Activated naive CD8-positive, alpha-beta T cell (primary cell): ENCODE results near the gene PCDHGB4.
A peak's percentile ranks its signal among the peaks of the same experiment; 100 is the strongest.
"Not testable (repeated sequence)": the region's sequence is repeated elsewhere in the genome, so short reads cannot be mapped to it uniquely, and the experiment has no call there.

Experiments
- H3K27ac Mint-ChIP-seq: one replicate; pipeline ENCODE4 v1.8.0; 2021; ENCODE audit warnings: mixed read lengths
- H3K27me3 Mint-ChIP-seq: one replicate; pipeline ENCODE4 v1.8.0; 2021; ENCODE audit warnings: mixed read lengths
- H3K36me3 Mint-ChIP-seq: one replicate; pipeline ENCODE4 v1.8.0; 2021; ENCODE audit warnings: mixed read lengths
- H3K4me1 Mint-ChIP-seq: one replicate; pipeline ENCODE4 v1.8.0; 2021; ENCODE audit warnings: low read depth, mixed read lengths
- H3K4me3 Mint-ChIP-seq: one replicate; pipeline ENCODE4 v1.8.0; 2021; ENCODE audit warnings: mild to moderate bottlenecking, mixed read lengths
- H3K9me3 Mint-ChIP-seq: one replicate; pipeline ENCODE4 v1.8.0; 2021; ENCODE audit warnings: low read depth, mixed read lengths

Gene PCDHGB4

DNA sequence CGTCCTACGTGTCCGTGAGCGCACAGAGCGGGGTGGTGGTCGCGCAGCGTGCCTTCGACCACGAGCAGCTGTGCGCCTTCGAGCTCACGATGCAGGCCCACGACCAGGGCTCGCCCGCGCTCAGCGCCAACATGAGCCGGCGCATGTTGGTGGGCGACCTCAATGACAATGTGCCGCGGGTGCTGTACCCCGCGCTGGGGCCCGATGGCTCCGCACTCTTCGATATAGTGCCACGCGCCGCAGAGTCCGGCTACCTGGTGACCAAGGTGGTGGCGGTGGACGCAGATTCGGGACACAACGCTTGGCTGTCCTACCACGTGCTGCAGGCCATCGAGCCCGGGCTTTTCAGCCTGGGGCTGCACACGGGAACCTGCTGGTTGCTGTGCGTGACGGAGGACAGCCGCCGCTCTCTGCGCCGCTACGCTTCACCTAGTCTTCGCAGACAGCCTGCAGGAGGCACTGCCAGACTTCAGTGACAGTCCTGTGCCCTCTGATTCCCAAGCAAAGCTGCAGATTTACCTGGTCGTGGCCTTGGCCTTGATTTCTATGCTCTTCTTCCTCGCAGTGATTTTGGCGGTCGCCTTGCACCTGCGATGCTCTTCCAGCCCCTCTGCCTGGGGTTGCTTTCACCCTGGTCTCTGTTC lies 40.4 kb downstream of the PCDHGB4 start:
- H3K27ac Mint-ChIP-seq, result no peak overlapping the region
- H3K36me3 Mint-ChIP-seq, result peaks cover 17% of the 10 kb centered on the region
- H3K9me3 Mint-ChIP-seq, result peaks cover 8% of the 10 kb centered on the region
- peaks cover 50% of the 10 kb centered on the region for H3K27me3 Mint-ChIP-seq
- H3K4me1 Mint-ChIP-seq, result peaks cover 10% of the 10 kb centered on the region
- H3K4me3 Mint-ChIP-seq, result no peak overlapping the region

DNA sequence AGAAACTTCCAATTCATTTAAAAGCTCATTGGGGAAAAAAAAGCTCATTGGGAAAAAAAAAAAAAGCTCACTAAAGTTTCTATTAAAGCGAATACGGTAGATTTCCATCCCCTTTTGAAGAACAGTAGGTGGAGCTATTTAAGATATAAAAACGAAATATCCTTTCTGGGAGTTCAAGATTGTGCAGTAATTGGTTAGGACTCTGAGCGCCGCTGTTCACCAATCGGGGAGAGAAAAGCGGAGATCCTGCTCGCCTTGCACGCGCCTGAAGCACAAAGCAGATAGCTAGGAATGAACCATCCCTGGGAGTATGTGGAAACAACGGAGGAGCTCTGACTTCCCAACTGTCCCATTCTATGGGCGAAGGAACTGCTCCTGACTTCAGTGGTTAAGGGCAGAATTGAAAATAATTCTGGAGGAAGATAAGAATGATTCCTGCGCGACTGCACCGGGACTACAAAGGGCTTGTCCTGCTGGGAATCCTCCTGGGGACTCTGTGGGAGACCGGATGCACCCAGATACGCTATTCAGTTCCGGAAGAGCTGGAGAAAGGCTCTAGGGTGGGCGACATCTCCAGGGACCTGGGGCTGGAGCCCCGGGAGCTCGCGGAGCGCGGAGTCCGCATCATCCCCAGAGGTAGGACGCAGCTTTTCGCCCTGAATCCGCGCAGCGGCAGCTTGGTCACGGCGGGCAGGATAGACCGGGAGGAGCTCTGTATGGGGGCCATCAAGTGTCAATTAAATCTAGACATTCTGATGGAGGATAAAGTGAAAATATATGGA lies 43.0 kb downstream of the PCDHGB4 start, which contains the start of gene PCDHGA12:
Gene PCDHGA12, plus strand, starts transcription at position 176 of the 782 bp plus-strand sequence. Its CDS starts 253 bp downstream, at position 429.
- H3K4me3 Mint-ChIP-seq, result peak within 1 kb of the TSS; percentile 82
- H3K4me1 Mint-ChIP-seq, result peaks cover 10% of the 10 kb centered on the region
- H3K27ac Mint-ChIP-seq, result peak within 1 kb of the TSS; percentile 81
- H3K27me3 Mint-ChIP-seq, result peaks cover 45% of the 10 kb centered on the region
- H3K36me3 Mint-ChIP-seq, result peaks cover 16% of the 10 kb centered on the region
- peaks cover 4% of the 10 kb centered on the region for H3K9me3 Mint-ChIP-seq

DNA sequence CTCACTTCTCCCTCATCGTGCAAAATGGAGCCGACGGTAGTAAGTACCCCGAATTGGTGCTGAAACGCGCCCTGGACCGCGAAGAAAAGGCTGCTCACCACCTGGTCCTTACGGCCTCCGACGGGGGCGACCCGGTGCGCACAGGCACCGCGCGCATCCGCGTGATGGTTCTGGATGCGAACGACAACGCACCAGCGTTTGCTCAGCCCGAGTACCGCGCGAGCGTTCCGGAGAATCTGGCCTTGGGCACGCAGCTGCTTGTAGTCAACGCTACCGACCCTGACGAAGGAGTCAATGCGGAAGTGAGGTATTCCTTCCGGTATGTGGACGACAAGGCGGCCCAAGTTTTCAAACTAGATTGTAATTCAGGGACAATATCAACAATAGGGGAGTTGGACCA lies 43.8 kb downstream of the PCDHGB4 start:
- peak overlapping the region; percentile 82 for H3K4me3 Mint-ChIP-seq
- H3K36me3 Mint-ChIP-seq, result peaks cover 16% of the 10 kb centered on the region
- peaks cover 10% of the 10 kb centered on the region for H3K4me1 Mint-ChIP-seq
- peaks cover 41% of the 10 kb centered on the region for H3K27me3 Mint-ChIP-seq
- peaks cover 4% of the 10 kb centered on the region for H3K9me3 Mint-ChIP-seq
- no peak overlapping the region for H3K27ac Mint-ChIP-seq

DNA sequence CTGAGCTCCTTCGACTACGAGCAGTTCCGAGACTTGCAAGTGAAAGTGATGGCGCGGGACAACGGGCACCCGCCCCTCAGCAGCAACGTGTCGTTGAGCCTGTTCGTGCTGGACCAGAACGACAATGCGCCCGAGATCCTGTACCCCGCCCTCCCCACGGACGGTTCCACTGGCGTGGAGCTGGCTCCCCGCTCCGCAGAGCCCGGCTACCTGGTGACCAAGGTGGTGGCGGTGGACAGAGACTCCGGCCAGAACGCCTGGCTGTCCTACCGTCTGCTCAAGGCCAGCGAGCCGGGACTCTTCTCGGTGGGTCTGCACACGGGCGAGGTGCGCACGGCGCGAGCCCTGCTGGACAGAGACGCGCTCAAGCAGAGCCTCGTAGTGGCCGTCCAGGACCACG lies 44.8 kb downstream of the PCDHGB4 start:
- H3K4me1 Mint-ChIP-seq, H3K27ac Mint-ChIP-seq, H3K9me3 Mint-ChIP-seq: not testable (repeated sequence)
- Mint-ChIP-seq H3K4me3 (peak overlapping the region; percentile 41), H3K36me3 (peaks cover 16% of the 10 kb centered on the region), H3K27me3 (peaks cover 40% of the 10 kb centered on the region)

DNA sequence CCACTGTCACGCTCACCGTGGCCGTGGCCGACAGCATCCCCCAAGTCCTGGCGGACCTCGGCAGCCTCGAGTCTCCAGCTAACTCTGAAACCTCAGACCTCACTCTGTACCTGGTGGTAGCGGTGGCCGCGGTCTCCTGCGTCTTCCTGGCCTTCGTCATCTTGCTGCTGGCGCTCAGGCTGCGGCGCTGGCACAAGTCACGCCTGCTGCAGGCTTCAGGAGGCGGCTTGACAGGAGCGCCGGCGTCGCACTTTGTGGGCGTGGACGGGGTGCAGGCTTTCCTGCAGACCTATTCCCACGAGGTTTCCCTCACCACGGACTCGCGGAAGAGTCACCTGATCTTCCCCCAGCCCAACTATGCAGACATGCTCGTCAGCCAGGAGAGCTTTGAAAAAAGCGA lies 45.2 kb downstream of the PCDHGB4 start:
- Mint-ChIP-seq H3K36me3 (peaks cover 16% of the 10 kb centered on the region), H3K27me3 (peaks cover 40% of the 10 kb centered on the region)
- not testable (repeated sequence) for H3K9me3 Mint-ChIP-seq, H3K4me1 Mint-ChIP-seq, H3K4me3 Mint-ChIP-seq, H3K27ac Mint-ChIP-seq

DNA sequence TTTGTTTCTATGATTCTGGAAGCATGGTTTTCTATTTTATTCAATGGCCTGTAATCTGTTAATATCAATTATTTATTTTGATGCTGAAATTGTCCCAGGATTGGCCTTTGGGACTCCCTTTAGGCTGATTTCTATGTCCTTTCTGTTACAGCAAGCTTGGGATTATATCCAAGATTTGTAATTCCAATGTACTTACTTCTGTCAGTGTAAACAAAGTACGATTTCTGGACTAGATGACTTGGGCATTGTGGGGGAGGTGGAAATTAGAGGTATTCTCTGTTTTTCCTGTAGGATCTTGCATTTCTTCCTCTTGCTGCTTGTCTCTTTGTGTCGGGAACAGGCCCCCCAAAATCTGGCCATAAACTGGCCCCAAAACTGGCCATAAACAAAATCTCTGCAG lies 46.5 kb downstream of the PCDHGB4 start:
- no peak overlapping the region for H3K27ac Mint-ChIP-seq
- peaks cover 13% of the 10 kb centered on the region for H3K36me3 Mint-ChIP-seq
- H3K9me3 Mint-ChIP-seq, result peaks cover 4% of the 10 kb centered on the region
- H3K4me3 Mint-ChIP-seq, result no peak overlapping the region
- H3K27me3 Mint-ChIP-seq, result peaks cover 38% of the 10 kb centered on the region
- H3K4me1 Mint-ChIP-seq, result peaks cover 10% of the 10 kb centered on the region

DNA sequence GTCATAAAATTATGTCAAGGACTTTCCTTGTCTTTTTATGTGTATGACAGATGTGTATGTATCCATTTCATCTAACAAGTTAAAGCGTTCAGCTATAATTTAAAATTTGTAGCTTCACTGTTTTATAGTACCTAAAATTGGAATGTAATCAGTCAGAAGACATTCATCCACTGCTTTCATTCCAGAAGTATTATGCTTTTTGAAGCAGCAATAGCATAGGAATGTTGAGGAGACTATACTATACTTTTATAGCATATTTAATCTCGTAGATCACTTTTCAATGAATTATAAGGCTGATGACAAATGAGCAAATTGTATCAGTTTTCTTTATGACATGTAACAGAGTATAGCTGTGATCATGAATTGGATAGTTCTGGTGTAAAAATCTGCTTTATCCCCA lies 49.7 kb downstream of the PCDHGB4 start:
- Mint-ChIP-seq H3K9me3 (peaks cover 2% of the 10 kb centered on the region), H3K36me3 (peaks cover 4% of the 10 kb centered on the region), H3K4me3 (no peak overlapping the region), H3K27me3 (peaks cover 25% of the 10 kb centered on the region), H3K27ac (no peak overlapping the region), H3K4me1 (no peaks in the 10 kb centered on the region)

DNA sequence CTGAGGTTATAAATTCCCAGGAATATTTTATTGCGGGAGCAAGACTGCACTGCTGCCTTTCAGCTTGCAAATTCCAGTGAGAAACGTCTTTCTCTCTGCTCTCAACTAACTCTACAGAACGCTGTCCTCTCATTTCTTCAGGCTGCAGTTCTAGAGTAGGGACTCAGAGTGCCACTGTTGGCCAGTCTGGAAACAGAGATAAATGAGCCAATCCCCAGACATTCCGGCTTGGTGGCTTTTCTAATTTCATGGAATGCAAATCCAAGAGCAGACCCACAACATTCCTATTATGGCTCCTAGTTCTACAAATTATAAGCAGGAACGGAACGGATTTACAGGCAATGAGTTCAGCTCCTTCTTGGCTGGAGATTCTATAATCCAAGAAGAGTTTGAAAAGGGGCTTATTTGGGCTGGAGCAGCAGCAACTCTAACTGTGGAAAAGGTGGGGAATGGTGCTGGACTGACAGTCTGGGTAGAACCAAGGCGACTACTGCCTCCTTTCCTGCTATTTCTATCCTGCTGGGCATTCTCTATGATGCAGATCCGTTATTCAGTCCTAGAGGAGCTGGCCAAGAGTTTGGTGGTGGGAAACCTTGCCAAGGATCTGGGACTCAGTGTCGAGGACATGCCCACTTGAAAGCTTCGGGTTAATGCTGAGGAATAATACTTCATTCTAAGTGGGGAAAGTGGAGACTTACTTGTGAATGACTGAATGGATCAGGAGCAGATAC lies 52.1 kb downstream of the PCDHGB4 start:
- peaks cover 4% of the 10 kb centered on the region for H3K9me3 Mint-ChIP-seq
- peaks cover 2% of the 10 kb centered on the region for H3K36me3 Mint-ChIP-seq
- H3K27ac Mint-ChIP-seq, result no peak overlapping the region
- no peak overlapping the region for H3K4me3 Mint-ChIP-seq
- no peaks in the 10 kb centered on the region for H3K4me1 Mint-ChIP-seq
- H3K27me3 Mint-ChIP-seq, result peaks cover 20% of the 10 kb centered on the region
